Mesendoderm (in vitro differentiated cells): Measurements from ENCODE around the gene ALOXE3.

Experiments used
- DNase-seq: peaks from one replicate; pipeline ENCODE4 v3.0.0; 2013
- H2AK5ac ChIP-seq: 2 replicates; pipeline ENCODE4 v1.6.1; 2013; ENCODE audit warnings: low read length, inconsistent platforms
- H2BK120ac ChIP-seq: 2 replicates; pipeline ENCODE4 v1.6.1; 2013; ENCODE audit warnings: low read depth, mild to moderate bottlenecking, low read length, moderate library complexity, mixed read lengths
- H2BK15ac ChIP-seq: replicated peaks from 2 replicates; pipeline ENCODE4 v1.6.1; 2013; ENCODE audit warnings: low read depth, mild to moderate bottlenecking, moderate library complexity
- H2BK5ac ChIP-seq: 2 replicates; pipeline ENCODE4 v1.6.1; 2013; ENCODE audit warnings: low read length, inconsistent platforms
- H3K18ac ChIP-seq: 2 replicates; pipeline ENCODE4 v1.6.1; 2013; ENCODE audit warnings: mild to moderate bottlenecking, low read length, mixed read lengths
- H3K23ac ChIP-seq: one replicate; pipeline ENCODE4 v1.6.1; 2013; ENCODE audit warnings: low read length
- H3K27ac ChIP-seq: 2 replicates; pipeline ENCODE4 v1.5.1; 2013; ENCODE audit warnings: low read depth, mild to moderate bottlenecking, inconsistent platforms, low read length, moderate library complexity
- H3K27me3 ChIP-seq: 2 replicates; pipeline ENCODE4 v1.6.1; 2013; ENCODE audit warnings: low read length, control low read depth, mild to moderate bottlenecking, inconsistent platforms; ENCODE audit not compliant: insufficient read depth, poor library complexity
- H3K36me3 ChIP-seq: 2 replicates; pipeline ENCODE4 v1.6.1; 2013; ENCODE audit warnings: low read length, inconsistent platforms; ENCODE audit not compliant: control insufficient read depth, insufficient read depth
- H3K4ac ChIP-seq: one replicate; pipeline ENCODE4 v1.6.1; 2013; ENCODE audit warnings: low read depth, mild to moderate bottlenecking, low read length, moderate library complexity
- H3K4me1 ChIP-seq: 2 replicates; pipeline ENCODE4 v1.6.1; 2013; ENCODE audit warnings: low read depth, low read length, inconsistent platforms; ENCODE audit not compliant: control insufficient read depth
- H3K4me2 ChIP-seq: 2 replicates; pipeline ENCODE4 v1.6.1; 2013; ENCODE audit warnings: low read length
- H3K4me3 ChIP-seq: 2 replicates; pipeline ENCODE4 v1.5.1; 2013; ENCODE audit warnings: mild to moderate bottlenecking, low read length
- H3K56ac ChIP-seq: one replicate; pipeline ENCODE4 v1.6.1; 2013; ENCODE audit warnings: low read length
- H3K79me1 ChIP-seq: 2 replicates; pipeline ENCODE4 v1.6.1; 2013; ENCODE audit warnings: low read length, inconsistent platforms
- H3K79me2 ChIP-seq: 2 replicates; pipeline ENCODE4 v1.6.1; 2013; ENCODE audit warnings: mild to moderate bottlenecking, low read length; ENCODE audit not compliant: control insufficient read depth, insufficient read depth
- H3K9ac ChIP-seq: 2 replicates; pipeline ENCODE4 v1.6.1; 2013; ENCODE audit warnings: low read length, inconsistent platforms
- H4K5ac ChIP-seq: one replicate; pipeline ENCODE4 v1.6.1; 2013; ENCODE audit warnings: low read length
- H4K8ac ChIP-seq: one replicate; pipeline ENCODE4 v1.6.1; 2013; ENCODE audit warnings: low read depth, mild to moderate bottlenecking, control low read depth, low read length, moderate library complexity
- WGBS: extraction: QIAGEN DNeasy Blood & Tissue Kit; methylation state at CpG from one replicate; pipeline ENCODE4 v1.1.7; 2013; ENCODE audit warnings: low lambda C conversion rate, missing lambda C conversion rate; ENCODE audit not compliant: insufficient coverage; ENCODE audit errors: extremely low coverage; 5-methylcytosine and 5-hydroxymethylcytosine counted together

The ALOXE3 gene

GRCh38 chr17:8051831-8052230, 66.5 kb downstream of the ALOXE3 start:
- DNase-seq: no peak
- no peak overlapping the region for H3K27ac ChIP-seq
- H3K79me1 ChIP-seq: no peaks in the 10 kb centered on the region
- no peak overlapping the region for H3K23ac ChIP-seq
- H3K4ac ChIP-seq: no peak overlapping the region
- no peak overlapping the region for H3K4me2 ChIP-seq
- H3K27me3 ChIP-seq: no peaks in the 10 kb centered on the region
- no peak overlapping the region for H3K56ac ChIP-seq
- H2BK15ac ChIP-seq: no peak overlapping the region
- no peak overlapping the region for H3K4me3 ChIP-seq
- no peak overlapping the region for H2AK5ac ChIP-seq
- H2BK5ac ChIP-seq: no peak overlapping the region
- H2BK120ac ChIP-seq: no peak overlapping the region
- no peak overlapping the region for H4K5ac ChIP-seq
- H4K8ac ChIP-seq: no peak overlapping the region
- H3K36me3 ChIP-seq: no peaks in the 10 kb centered on the region
- WGBS: no CpG with 5 or more reads among the region's 7 CpGs
- no peak overlapping the region for H3K9ac ChIP-seq
- H3K4me1 ChIP-seq: no peaks in the 10 kb centered on the region
- H3K79me2 ChIP-seq: no peaks in the 10 kb centered on the region
- no peak overlapping the region for H3K18ac ChIP-seq

DNA sequence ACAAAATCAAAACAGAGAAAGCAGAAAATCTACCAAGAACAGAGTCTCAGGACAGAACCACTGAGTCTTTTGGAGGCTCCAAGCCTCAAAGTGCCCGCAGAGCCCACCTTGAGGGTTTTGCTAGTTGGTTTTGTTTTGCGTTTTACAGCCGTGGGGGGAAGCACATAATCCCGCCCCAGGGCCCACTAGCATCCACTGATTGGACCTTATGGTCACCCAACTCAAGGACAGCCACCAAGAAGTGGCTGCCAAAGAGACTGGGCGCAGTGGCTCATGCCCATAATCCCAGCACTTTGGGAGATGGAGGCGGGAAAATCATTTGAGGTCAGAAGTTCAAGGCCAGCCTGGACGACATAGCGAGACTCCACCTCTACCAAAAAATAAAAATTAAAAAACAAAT, 69.6 kb downstream of the ALOXE3 start:
- H2BK15ac ChIP-seq: no peak overlapping the region
- H3K23ac ChIP-seq: no peak overlapping the region
- no peak overlapping the region for H3K4me3 ChIP-seq
- no peak overlapping the region for H2AK5ac ChIP-seq
- H4K5ac ChIP-seq: no peak overlapping the region
- H2BK5ac ChIP-seq: no peak overlapping the region
- H3K79me2 ChIP-seq: no peaks in the 10 kb centered on the region
- no peaks in the 10 kb centered on the region for H3K4me1 ChIP-seq
- no peaks in the 10 kb centered on the region for H3K27me3 ChIP-seq
- no CpG with 5 or more reads among the region's 8 CpGs for WGBS
- H3K4me2 ChIP-seq: no peak overlapping the region
- H4K8ac ChIP-seq: no peak overlapping the region
- DNase-seq: no peak
- no peak overlapping the region for H3K4ac ChIP-seq
- H3K18ac ChIP-seq: no peak overlapping the region
- H3K36me3 ChIP-seq: no peaks in the 10 kb centered on the region
- no peaks in the 10 kb centered on the region for H3K79me1 ChIP-seq
- H3K56ac ChIP-seq: no peak overlapping the region
- no peak overlapping the region for H3K9ac ChIP-seq
- no peak overlapping the region for H2BK120ac ChIP-seq
- H3K27ac ChIP-seq: no peak overlapping the region

DNA sequence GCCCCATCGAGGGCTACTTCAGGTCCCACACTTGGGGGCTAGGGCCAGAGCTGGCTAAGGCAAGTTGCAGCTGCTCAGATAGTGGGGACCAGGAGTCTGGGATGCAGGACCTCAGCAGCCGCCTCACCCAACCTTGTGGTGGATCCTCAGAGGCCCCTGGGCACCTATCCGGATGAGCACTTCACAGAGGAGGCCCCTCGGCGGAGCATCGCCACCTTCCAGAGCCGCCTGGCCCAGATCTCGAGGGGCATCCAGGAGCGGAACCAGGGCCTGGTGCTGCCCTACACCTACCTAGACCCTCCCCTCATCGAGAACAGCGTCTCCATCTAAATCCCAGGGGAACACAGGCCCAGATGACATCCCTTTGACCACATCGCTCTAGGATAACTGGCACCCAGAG, 70.1 kb downstream of the ALOXE3 start:
- WGBS: no CpG with 5 or more reads among the region's 12 CpGs

DNA sequence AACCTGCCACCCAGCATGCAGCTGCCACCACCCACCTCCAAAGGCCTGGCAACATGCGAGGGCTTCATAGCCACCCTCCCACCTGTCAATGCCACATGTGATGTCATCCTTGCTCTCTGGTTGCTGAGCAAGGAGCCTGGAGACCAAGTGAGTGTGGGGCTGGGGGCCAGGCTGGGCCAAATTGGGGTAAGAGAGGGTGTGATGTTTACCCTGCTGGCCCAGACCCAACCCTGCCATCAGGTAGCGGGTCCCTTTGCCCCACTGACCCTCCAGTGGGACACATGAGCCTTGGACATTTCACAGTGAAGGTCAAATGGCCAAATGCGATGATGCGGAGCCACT, 70.6 kb downstream of the ALOXE3 start:
- Histone ChIP-seq H3K4me2 (no peak overlapping the region), H2BK15ac (no peak overlapping the region), H3K27me3 (no peaks in the 10 kb centered on the region), H4K5ac (no peak overlapping the region), H3K79me1 (no peaks in the 10 kb centered on the region), H3K9ac (no peak overlapping the region), H3K4me3 (no peak overlapping the region), H3K27ac (no peak overlapping the region), H3K56ac (no peak overlapping the region), H2BK5ac (no peak overlapping the region), H3K4me1 (no peaks in the 10 kb centered on the region), H4K8ac (no peak overlapping the region), H3K23ac (no peak overlapping the region), H3K4ac (no peak overlapping the region), H2BK120ac (no peak overlapping the region), H2AK5ac (no peak overlapping the region), H3K18ac (no peak overlapping the region), H3K79me2 (no peaks in the 10 kb centered on the region), H3K36me3 (no peaks in the 10 kb centered on the region)
- WGBS: no CpG with 5 or more reads among the region's 4 CpGs
- DNase-seq: no peak

More for the DNA sequence above, 70.1 kb downstream of the ALOXE3 start:
- H3K4me2 ChIP-seq: no peak overlapping the region
- H3K79me2 ChIP-seq: no peaks in the 10 kb centered on the region
- no peak for DNase-seq
- H3K79me1 ChIP-seq: no peaks in the 10 kb centered on the region
- no peaks in the 10 kb centered on the region for H3K36me3 ChIP-seq
- H2BK120ac ChIP-seq: no peak overlapping the region
- H2BK5ac ChIP-seq: no peak overlapping the region
- H3K27me3 ChIP-seq: no peaks in the 10 kb centered on the region
- H3K4me3 ChIP-seq: no peak overlapping the region
- H3K18ac ChIP-seq: no peak overlapping the region
- no peak overlapping the region for H3K23ac ChIP-seq
- H2AK5ac ChIP-seq: no peak overlapping the region
- no peak overlapping the region for H3K27ac ChIP-seq
- H4K8ac ChIP-seq: no peak overlapping the region
- H3K9ac ChIP-seq: no peak overlapping the region
- no peak overlapping the region for H2BK15ac ChIP-seq
- H4K5ac ChIP-seq: no peak overlapping the region
- no peaks in the 10 kb centered on the region for H3K4me1 ChIP-seq
- H3K56ac ChIP-seq: no peak overlapping the region
- no peak overlapping the region for H3K4ac ChIP-seq

DNA sequence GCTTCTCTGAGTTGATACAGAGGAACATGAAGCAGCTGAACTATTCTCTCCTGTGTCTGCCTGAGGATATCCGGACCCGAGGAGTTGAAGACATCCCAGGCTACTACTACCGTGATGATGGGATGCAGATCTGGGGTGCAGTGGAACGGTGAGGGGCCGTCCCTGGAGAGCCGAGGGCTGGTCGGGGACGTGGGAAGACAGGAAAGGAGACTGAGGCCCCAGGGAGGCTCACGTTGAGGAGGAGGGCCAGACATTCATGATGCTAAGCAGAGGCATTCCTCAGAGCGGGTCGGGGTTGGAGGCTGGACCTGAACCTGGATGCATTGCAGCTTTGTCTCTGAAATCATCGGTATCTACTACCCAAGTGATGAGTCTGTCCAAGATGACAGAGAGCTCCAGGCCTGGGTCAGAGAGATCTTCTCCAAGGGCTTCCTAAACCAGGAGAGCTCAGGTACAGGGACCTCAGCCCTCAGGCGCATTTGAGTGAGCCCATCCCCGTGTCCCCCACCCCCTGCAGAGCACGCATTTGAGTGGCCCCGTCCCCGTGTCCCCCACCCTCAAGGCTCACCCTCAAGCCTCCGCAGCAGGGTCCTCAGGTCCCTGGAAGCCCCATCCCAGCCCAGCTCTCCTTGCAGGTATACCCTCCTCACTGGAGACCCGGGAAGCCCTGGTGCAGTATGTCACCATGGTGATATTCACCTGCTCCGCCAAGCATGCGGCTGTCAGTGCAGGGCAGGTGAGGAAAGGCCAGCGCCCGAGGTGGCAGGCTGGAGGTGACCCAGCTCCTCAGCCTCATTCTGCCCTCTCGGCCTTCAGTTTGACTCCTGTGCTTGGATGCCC, 71.2 kb downstream of the ALOXE3 start:
- Histone ChIP-seq H3K4ac (no peak overlapping the region), H4K8ac (no peak overlapping the region), H3K36me3 (no peaks in the 10 kb centered on the region), H3K18ac (no peak overlapping the region), H3K79me2 (no peaks in the 10 kb centered on the region), H3K27ac (no peak overlapping the region), H3K27me3 (no peaks in the 10 kb centered on the region), H3K9ac (no peak overlapping the region), H4K5ac (no peak overlapping the region), H2BK120ac (no peak overlapping the region), H3K79me1 (no peaks in the 10 kb centered on the region), H2BK5ac (no peak overlapping the region), H3K4me2 (no peak overlapping the region), H2BK15ac (no peak overlapping the region), H2AK5ac (no peak overlapping the region), H3K4me3 (no peak overlapping the region), H3K23ac (no peak overlapping the region), H3K56ac (no peak overlapping the region), H3K4me1 (no peaks in the 10 kb centered on the region)
- no CpG with 5 or more reads among the region's 24 CpGs for WGBS
- DNase-seq: no peak
